Activated T-cell treated with anti-CD3 and anti-CD28 coated beads, Interleukin-2, amount 50 U/mL, for 1 hour (primary cell): ENCODE measurements around the gene FIS1.
"Not testable (repeated sequence)": the region's sequence is repeated elsewhere in the genome, so short reads cannot be mapped to it uniquely, and the experiment has no call there.

ENCODE experiments used
- DNase-seq: peaks from one replicate; pipeline ENCODE4 v3.0.0-alpha.2; 2020

The FIS1 gene

GRCh38 chr7:101255796-101256195 is 10.9 kb upstream of the FIS1 start:
- DNase-seq = no peak

GRCh38 chr7:101253199-101253598 is 8.3 kb upstream of the FIS1 start:
- not testable (repeated sequence) for DNase-seq

GRCh38 chr7:101251871-101252659 is 7.2 kb upstream of the FIS1 start:
- peak; percentile 98 for DNase-seq

GRCh38 chr7:101250324-101250723 is 5.4 kb upstream of the FIS1 start:
- no peak for DNase-seq

- no peak for DNase-seq
These were observed 3.4 kb upstream of the FIS1 start for GRCh38 chr7:101248276-101248675.

GRCh38 chr7:101245147-101245668 is 327 bp upstream of the FIS1 start:
- DNase-seq = no peak

GRCh38 chr7:101243646-101244374 is 1.1 kb downstream of the FIS1 start:
- no peak for DNase-seq

- DNase-seq = no peak
These were observed 3.2 kb downstream of the FIS1 start for GRCh38 chr7:101241443-101242349.

GRCh38 chr7:101241015-101241363 is 3.9 kb downstream of the FIS1 start:
- DNase-seq = no peak

- DNase-seq = no peak
These were observed 4.5 kb downstream of the FIS1 start for GRCh38 chr7:101240226-101241014.

- DNase-seq = no peak
These were observed 5.0 kb downstream of the FIS1 start for GRCh38 chr7:101239951-101240220.

- no peak for DNase-seq
These were observed 5.5 kb downstream of the FIS1 start for GRCh38 chr7:101239191-101239950.

- no peak for DNase-seq
These were observed 6.4 kb downstream of the FIS1 start for GRCh38 chr7:101238226-101239182.

GRCh38 chr7:101237206-101238067 is 7.4 kb downstream of the FIS1 start, which contains the start of gene CLDN15:
Gene CLDN15 (minus strand): TSS chr7:101237802. CDS start chr7:101237581, 221 bp downstream.
- DNase-seq = no peak

- no peak for DNase-seq
These were observed 8.5 kb downstream of the FIS1 start for GRCh38 chr7:101236292-101236835.

GRCh38 chr7:101235522-101235921 is 9.4 kb downstream of the FIS1 start:
- DNase-seq = no peak

GRCh38 chr7:101235050-101235449 is 9.8 kb downstream of the FIS1 start:
- DNase-seq = no peak

GRCh38 chr7:101234636-101235035 is 10.2 kb downstream of the FIS1 start:
- no peak for DNase-seq

GRCh38 chr7:101233907-101234547 is 10.9 kb downstream of the FIS1 start:
- no peak for DNase-seq
